HL-60 (cell line): Measurements from ENCODE around the gene MMP15.
"Not testable (repeated sequence)": the region's sequence is repeated elsewhere in the genome, so short reads cannot be mapped to it uniquely, and the experiment has no call there.

Source experiments
- DNase-seq, 2 experiments: peaks; one replicate each; pipeline ENCODE4 v3.0.0-alpha.2; 2010 to 2020; ENCODE audit warnings: low read depth in 1 of 2, low spot score in 1 of 2
- H3K27ac ChIP-seq: fragments of 250-450 bp; sonication (Bioruptor Pico); replicated peaks from 2 replicates; pipeline ENCODE4 v1.5.1; 2020; ENCODE audit warnings: mild to moderate bottlenecking, moderate library complexity
- H3K27me3 ChIP-seq: fragments of 250-450 bp; sonication (Bioruptor Pico); 2 replicates; pipeline ENCODE4 v1.5.1; 2021; ENCODE audit warnings: mild to moderate bottlenecking, moderate library complexity; ENCODE audit not compliant: insufficient read depth, poor library complexity, severe bottlenecking
- H3K4me3 ChIP-seq: replicated peaks from 2 replicates; pipeline ENCODE4 v1.5.1; 2011; ENCODE audit warnings: mild to moderate bottlenecking, control low read depth, low read length; ENCODE audit not compliant: insufficient read depth
- CTCF ChIP-seq: IDR thresholded peaks from one replicate; pipeline ENCODE4 v1.5.1; 2011; ENCODE audit warnings: low read length, control low read depth, inconsistent platforms; ENCODE audit not compliant: insufficient read depth
- GABPA ChIP-seq: IDR thresholded peaks from 2 replicates; pipeline ENCODE4 v1.6.1; 2012; ENCODE audit warnings: low read depth
- POLR2AphosphoS5 ChIP-seq: IDR thresholded peaks from 2 replicates; pipeline ENCODE4 v1.6.1; 2012; ENCODE audit warnings: low read depth
- REST ChIP-seq: IDR thresholded peaks from 2 replicates; pipeline ENCODE4 v1.6.1; 2012; ENCODE audit warnings: low read depth; ENCODE audit not compliant: insufficient replicate concordance
- SPI1 ChIP-seq: IDR thresholded peaks from 2 replicates; pipeline ENCODE4 v1.6.1; 2012; ENCODE audit warnings: low read depth, mild to moderate bottlenecking, borderline replicate concordance

The MMP15 gene

GRCh38 chr16:58002416-58002800 lies 23.1 kb upstream of the MMP15 start:
- TF ChIP-seq REST = no peak
- no peak for TF ChIP-seq SPI1
- TF ChIP-seq CTCF = no peak
- no peak for TF ChIP-seq GABPA
- no peak for TF ChIP-seq POLR2AphosphoS5
- no peak for DNase-seq
- Histone ChIP-seq H3K27me3 (no peaks in the 10 kb centered on the region), H3K27ac (no peak overlapping the region), H3K4me3 (no peak overlapping the region)

- H3K4me3 ChIP-seq = no peak overlapping the region
- DNase-seq = no peak
- no peaks in the 10 kb centered on the region for H3K27me3 ChIP-seq
- H3K27ac ChIP-seq = no peak overlapping the region
- TF ChIP-seq GABPA (no peak), REST (no peak), SPI1 (no peak), CTCF (no peak), POLR2AphosphoS5 (no peak)
Observed at GRCh38 chr16:58002936-58003335, 22.6 kb upstream of the MMP15 start.

GRCh38 chr16:58004736-58005135 lies 20.8 kb upstream of the MMP15 start:
- not testable (repeated sequence) for H3K4me3 ChIP-seq, DNase-seq

GRCh38 chr16:58009856-58010416 lies 15.6 kb upstream of the MMP15 start:
- Histone ChIP-seq H3K27me3 (no peaks in the 10 kb centered on the region), H3K4me3 (no peak overlapping the region), H3K27ac (no peak overlapping the region)
- DNase-seq = no peak
- no peak for TF ChIP-seq SPI1
- TF ChIP-seq GABPA = no peak
- TF ChIP-seq REST = no peak

More at GRCh38 chr16:58004736-58005135, 20.8 kb upstream of the MMP15 start:
- not testable (repeated sequence) for H3K27ac ChIP-seq, H3K27me3 ChIP-seq
